A549 (cell line): Measurements from ENCODE around the gene BRINP1.

Source experiments
- CTCF ChIP-seq: fragments of >200 bp; sonication (Bioruptor Twin); formaldehyde crosslinking; IDR thresholded peaks from 3 replicates; pipeline ENCODE4 v1.5.1; 2016
- EP300 ChIP-seq, 2 experiments: fragments of >200 bp; sonication (Bioruptor Twin); formaldehyde crosslinking; IDR thresholded peaks; 2 replicates in 1 of 2; 3 replicates in 1 of 2; pipeline ENCODE4 v1.6.1; 2016 to 2017

DNA sequence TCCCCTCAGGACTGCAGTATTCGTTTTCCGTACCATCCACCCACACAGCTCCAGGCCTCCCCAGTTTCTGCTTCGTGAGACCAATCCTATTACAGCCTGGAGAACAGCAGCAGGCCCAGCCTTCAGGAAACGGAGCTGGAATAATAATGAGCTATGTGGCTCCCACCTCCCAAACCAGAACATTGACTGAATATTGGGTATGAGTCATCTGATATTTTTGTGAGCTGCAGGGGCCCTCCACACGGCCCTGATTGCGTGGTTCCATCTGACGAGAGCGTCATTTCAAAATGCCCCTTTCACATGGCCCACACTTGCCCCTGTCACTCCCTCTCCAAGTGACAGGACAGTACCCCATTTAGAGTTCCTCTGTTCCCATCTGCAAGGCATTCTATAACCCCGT, 192.0 kb downstream of the BRINP1 start:
- TF ChIP-seq CTCF: no peak
- TF ChIP-seq EP300 (IDR thresholded peaks at IDR 0.05): no peak
